ENCODE results near the gene PRELID1. TPM values are rescaled to one million over a fixed set of nuclear protein-coding genes. Genes with fewer than 3 reads are reported as not detected.

The PRELID1 gene
- total and polyA plus RNA-seq, 2 donors (not counting 3 experiments of a cell fraction or from before 2014, with no cell fraction given): 201 to 293 TPM

DNA sequence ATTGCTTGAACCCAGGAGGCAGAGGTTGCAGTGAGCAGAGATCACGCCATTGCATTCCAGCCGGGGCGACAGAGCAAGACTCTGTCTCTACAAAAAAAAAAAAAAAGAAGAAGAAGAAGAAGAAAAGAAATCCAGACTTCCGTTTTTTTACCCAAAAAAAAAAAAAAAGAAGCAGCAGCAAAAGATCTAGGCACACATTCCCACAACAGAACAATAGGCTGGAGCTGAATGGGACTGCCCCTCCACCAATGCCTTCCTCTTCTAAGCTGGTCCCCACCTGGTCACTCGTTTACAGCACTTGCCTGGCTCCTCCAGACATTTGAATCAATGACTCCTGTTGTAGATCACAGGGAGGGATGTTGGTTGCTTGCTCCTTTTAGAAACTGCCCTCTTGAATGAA, 49.5 kb downstream of the PRELID1 start:
- POLR2A ChIA-PET: no interaction called here
- Histone ChIP-seq H3K27me3 (ENCODE audit: control insufficient read depth in 2 of 2, insufficient read depth in 2 of 2, low read length in 2 of 2) (no peaks in the 10 kb centered on the region), H3K9me1 (replicated peaks; ENCODE audit: control insufficient read depth, extremely low read depth, insufficient read depth, low read length) (no peaks in the 10 kb centered on the region), H3K4me2 (ENCODE audit: insufficient read depth, low read length) (no peak overlapping the region), H3K79me2 (ENCODE audit: control insufficient read depth, insufficient read depth, low read length) (peaks cover 30% of the 10 kb centered on the region), H3K4me1 (ENCODE audit: control insufficient read depth, extremely low read depth, insufficient read depth, low read length) (peaks cover 30% of the 10 kb centered on the region), H2AFZ (ENCODE audit: low read depth, low read length) (no peak overlapping the region), H4K20me1 (replicated peaks; ENCODE audit: control insufficient read depth, extremely low read depth, insufficient read depth, low read length) (no peaks in the 10 kb centered on the region), H3K9ac (replicated peaks; ENCODE audit: extremely low read depth, insufficient read depth, low read length) (no peak overlapping the region), H3K9me3 (replicated peaks; ENCODE audit: control insufficient read depth, insufficient read depth, low read length) (no peaks in the 10 kb centered on the region), H3K27ac (ENCODE audit: insufficient read depth, low read depth, low read length) (no peak overlapping the region), H3K36me3 (ENCODE audit: control insufficient read depth in 2 of 2, extremely low read depth in 1 of 2, insufficient read depth in 2 of 2, low read length in 2 of 2) (no peaks in the 10 kb centered on the region), H3K4me3 (replicated peaks in 1 of 3; ENCODE audit: insufficient read depth in 1 of 3, low read depth in 1 of 3, low read length in 3 of 3) (no peak overlapping the region)
- intact Hi-C loops (cut with micrococcal nuclease) (no loop called here), dilution Hi-C loops (cut with MboI; ENCODE audit: extremely low pct_ligation_motif_present, low sequenced_read_pairs) (no loop called here)
- FAIRE-seq (no peak), DNase-seq (ENCODE audit: low read depth, low spot score) (no peak)
- CTCF ChIA-PET: interaction anchor here (1.3 to 6.3 kb wide), 3 partner anchors 17 to 239 kb away, joined by 3 to 31 read pairs (median 10); no protein-coding TSS in a partner anchor
- no peak for TF ChIP-seq FOS (IDR thresholded peaks at IDR 0.05; ENCODE audit: borderline replicate concordance, insufficient read depth, low read length)
- no peak for TF ChIP-seq MAX (IDR thresholded peaks at IDR 0.05; ENCODE audit: insufficient read depth, insufficient read length)
- no peak for TF ChIP-seq POLR2AphosphoS5 (IDR thresholded peaks at IDR 0.05; ENCODE audit: insufficient read depth, low read depth, low read length)
- TF ChIP-seq GATA2 (IDR thresholded peaks at IDR 0.05; ENCODE audit: insufficient read depth, insufficient read length, low read depth, low read length): no peak
- TF ChIP-seq, protein P1, sequence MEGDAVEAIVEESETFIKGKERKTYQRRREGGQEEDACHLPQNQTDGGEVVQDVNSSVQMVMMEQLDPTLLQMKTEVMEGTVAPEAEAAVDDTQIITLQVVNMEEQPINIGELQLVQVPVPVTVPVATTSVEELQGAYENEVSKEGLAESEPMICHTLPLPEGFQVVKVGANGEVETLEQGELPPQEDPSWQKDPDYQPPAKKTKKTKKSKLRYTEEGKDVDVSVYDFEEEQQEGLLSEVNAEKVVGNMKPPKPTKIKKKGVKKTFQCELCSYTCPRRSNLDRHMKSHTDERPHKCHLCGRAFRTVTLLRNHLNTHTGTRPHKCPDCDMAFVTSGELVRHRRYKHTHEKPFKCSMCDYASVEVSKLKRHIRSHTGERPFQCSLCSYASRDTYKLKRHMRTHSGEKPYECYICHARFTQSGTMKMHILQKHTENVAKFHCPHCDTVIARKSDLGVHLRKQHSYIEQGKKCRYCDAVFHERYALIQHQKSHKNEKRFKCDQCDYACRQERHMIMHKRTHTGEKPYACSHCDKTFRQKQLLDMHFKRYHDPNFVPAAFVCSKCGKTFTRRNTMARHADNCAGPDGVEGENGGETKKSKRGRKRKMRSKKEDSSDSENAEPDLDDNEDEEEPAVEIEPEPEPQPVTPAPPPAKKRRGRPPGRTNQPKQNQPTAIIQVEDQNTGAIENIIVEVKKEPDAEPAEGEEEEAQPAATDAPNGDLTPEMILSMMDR (IDR thresholded peaks at IDR 0.05; ENCODE audit: extremely low read depth in 1 of 2, insufficient read depth in 1 of 2, low read depth in 1 of 2, low read length in 2 of 2): no peak
- no peak for TF ChIP-seq EZH2 (IDR thresholded peaks at IDR 0.05; ENCODE audit: borderline replicate concordance, low read depth, low read length, severe bottlenecking)
- TF ChIP-seq POLR2A (IDR thresholded peaks at IDR 0.05; ENCODE audit: low read depth, low read length): no peak
- no peak for TF ChIP-seq MYC (IDR thresholded peaks at IDR 0.05; ENCODE audit: low read depth, low read length)
- TF ChIP-seq JUN (IDR thresholded peaks at IDR 0.05; ENCODE audit: borderline replicate concordance, insufficient read depth, insufficient read length, low read depth): no peak
- BruUV-seq (replicated peaks): no TSS peak
